ENCODE data around the gene TRPM3.

TRPM3 gene

DNA sequence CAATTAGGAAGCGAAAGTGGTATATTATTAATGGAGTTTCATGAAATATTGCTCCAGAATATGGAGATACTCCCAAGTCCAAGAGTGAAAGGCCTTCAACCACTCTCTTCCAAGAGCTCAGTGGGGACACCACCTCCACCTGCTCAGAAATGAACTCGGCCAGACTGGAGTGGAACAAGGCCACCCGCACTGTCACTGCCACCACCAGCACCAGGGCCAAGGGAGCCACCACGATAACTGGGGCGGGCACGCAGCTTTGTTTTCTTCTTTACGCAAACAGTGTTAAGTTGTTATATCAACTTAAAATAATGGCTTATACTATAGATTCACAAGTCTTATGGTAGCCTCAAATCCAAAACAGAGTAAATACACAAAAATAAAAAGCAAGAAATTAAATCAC lies 204.1 kb downstream of the TRPM3 start:
- DNase-seq (ENCODE audit: low spot score) (no peak), ATAC-seq (ENCODE audit: low read depth) (no peak)
- Histone ChIP-seq H3K27me3 (ENCODE audit: insufficient read depth, poor library complexity, severe bottlenecking) (no peaks in the 10 kb centered on the region), H3K36me3 (ENCODE audit: low read depth) (no peaks in the 10 kb centered on the region), H3K4me1 (ENCODE audit: insufficient read depth, poor library complexity, severe bottlenecking) (no peaks in the 10 kb centered on the region), H3K9me3 (ENCODE audit: severe bottlenecking) (no peaks in the 10 kb centered on the region), H3K4me3 (ENCODE audit: severe bottlenecking) (no peak overlapping the region), H3K27ac (ENCODE audit: poor library complexity, severe bottlenecking) (no peak overlapping the region)
- TF ChIP-seq, protein P1, sequence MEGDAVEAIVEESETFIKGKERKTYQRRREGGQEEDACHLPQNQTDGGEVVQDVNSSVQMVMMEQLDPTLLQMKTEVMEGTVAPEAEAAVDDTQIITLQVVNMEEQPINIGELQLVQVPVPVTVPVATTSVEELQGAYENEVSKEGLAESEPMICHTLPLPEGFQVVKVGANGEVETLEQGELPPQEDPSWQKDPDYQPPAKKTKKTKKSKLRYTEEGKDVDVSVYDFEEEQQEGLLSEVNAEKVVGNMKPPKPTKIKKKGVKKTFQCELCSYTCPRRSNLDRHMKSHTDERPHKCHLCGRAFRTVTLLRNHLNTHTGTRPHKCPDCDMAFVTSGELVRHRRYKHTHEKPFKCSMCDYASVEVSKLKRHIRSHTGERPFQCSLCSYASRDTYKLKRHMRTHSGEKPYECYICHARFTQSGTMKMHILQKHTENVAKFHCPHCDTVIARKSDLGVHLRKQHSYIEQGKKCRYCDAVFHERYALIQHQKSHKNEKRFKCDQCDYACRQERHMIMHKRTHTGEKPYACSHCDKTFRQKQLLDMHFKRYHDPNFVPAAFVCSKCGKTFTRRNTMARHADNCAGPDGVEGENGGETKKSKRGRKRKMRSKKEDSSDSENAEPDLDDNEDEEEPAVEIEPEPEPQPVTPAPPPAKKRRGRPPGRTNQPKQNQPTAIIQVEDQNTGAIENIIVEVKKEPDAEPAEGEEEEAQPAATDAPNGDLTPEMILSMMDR (IDR thresholded peaks at IDR 0.05; ENCODE audit: poor library complexity, severe bottlenecking), result no peak

DNA sequence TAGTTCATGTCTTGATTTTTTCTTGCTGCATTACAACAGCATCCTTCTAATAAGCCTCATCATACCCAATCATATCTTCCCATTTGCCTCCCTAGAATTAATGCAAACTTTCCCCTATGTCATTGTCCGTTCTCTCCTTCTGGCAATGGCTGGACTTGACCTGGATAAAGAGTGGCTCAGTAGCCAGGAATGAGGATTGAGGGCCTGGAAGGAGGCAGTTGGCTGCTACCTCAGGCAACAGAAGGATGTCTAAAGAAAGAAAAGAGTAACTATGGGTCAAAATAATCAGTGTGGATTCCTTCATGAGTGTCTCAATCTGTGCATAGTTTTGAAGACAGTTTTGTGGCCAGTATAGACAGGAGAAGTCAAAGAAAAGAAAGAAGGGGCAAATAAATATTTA lies 209.6 kb downstream of the TRPM3 start:
- ATAC-seq (ENCODE audit: low read depth), result no peak

DNA sequence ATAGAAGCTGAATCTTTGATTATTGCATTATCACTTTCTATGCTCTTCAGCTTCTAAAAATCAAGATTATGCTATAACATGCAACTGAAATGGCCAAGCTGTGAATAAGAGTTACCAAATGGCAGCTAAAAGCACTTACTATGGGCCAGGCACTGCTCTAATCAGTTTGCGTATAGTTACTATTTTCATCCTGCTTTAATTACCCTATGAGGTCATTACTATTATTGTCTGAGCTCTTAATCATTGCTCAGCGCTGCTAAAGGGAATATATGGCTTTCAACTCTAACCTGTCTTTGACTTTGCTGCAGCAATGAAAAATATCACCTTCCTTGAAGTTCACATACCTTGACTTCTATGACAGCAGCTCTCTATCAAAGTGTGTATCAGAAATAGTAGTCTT lies 210.8 kb downstream of the TRPM3 start:
- TF ChIP-seq, protein P1 (IDR thresholded peaks at IDR 0.05; ENCODE audit: poor library complexity, severe bottlenecking), result no peak
- Histone ChIP-seq H3K27ac (ENCODE audit: poor library complexity, severe bottlenecking) (no peak overlapping the region), H3K27me3 (ENCODE audit: insufficient read depth, poor library complexity, severe bottlenecking) (no peaks in the 10 kb centered on the region), H3K4me3 (ENCODE audit: severe bottlenecking) (no peak overlapping the region), H3K9me3 (ENCODE audit: severe bottlenecking) (no peaks in the 10 kb centered on the region), H3K36me3 (ENCODE audit: low read depth) (no peaks in the 10 kb centered on the region), H3K4me1 (ENCODE audit: insufficient read depth, poor library complexity, severe bottlenecking) (no peaks in the 10 kb centered on the region)
- ATAC-seq (ENCODE audit: low read depth) (no peak), DNase-seq (ENCODE audit: low spot score) (no peak)

More for the DNA sequence above, 209.6 kb downstream of the TRPM3 start:
- Histone ChIP-seq H3K9me3 (ENCODE audit: severe bottlenecking) (no peaks in the 10 kb centered on the region), H3K4me1 (ENCODE audit: insufficient read depth, poor library complexity, severe bottlenecking) (no peaks in the 10 kb centered on the region), H3K36me3 (ENCODE audit: low read depth) (no peaks in the 10 kb centered on the region), H3K4me3 (ENCODE audit: severe bottlenecking) (no peak overlapping the region), H3K27ac (ENCODE audit: poor library complexity, severe bottlenecking) (no peak overlapping the region), H3K27me3 (ENCODE audit: insufficient read depth, poor library complexity, severe bottlenecking) (no peaks in the 10 kb centered on the region)
- no peak for DNase-seq (ENCODE audit: low spot score)
- TF ChIP-seq, protein P1 (IDR thresholded peaks at IDR 0.05; ENCODE audit: poor library complexity, severe bottlenecking), result no peak

- H3K27ac ChIP-seq (ENCODE audit: poor library complexity, severe bottlenecking), result peak overlapping the region; percentile 78
- no peaks in the 10 kb centered on the region for H3K9me3 ChIP-seq (ENCODE audit: severe bottlenecking)
- ATAC-seq (ENCODE audit: low read depth), result peak; percentile 97
- TF ChIP-seq, protein P1 (IDR thresholded peaks at IDR 0.05; ENCODE audit: poor library complexity, severe bottlenecking), result no peak
- DNase-seq (ENCODE audit: low spot score), result no peak
- H3K27me3 ChIP-seq (ENCODE audit: insufficient read depth, poor library complexity, severe bottlenecking), result no peaks in the 10 kb centered on the region
- H3K4me1 ChIP-seq (ENCODE audit: insufficient read depth, poor library complexity, severe bottlenecking), result peaks cover 16% of the 10 kb centered on the region
- H3K36me3 ChIP-seq (ENCODE audit: low read depth), result no peaks in the 10 kb centered on the region
- H3K4me3 ChIP-seq (ENCODE audit: severe bottlenecking), result no peak overlapping the region
These were observed 218.7 kb downstream of the TRPM3 start for GRCh38 chr9:70902692-70903131.

GRCh38 chr9:70902171-70902570 lies 219.2 kb downstream of the TRPM3 start:
- Histone ChIP-seq H3K4me3 (ENCODE audit: severe bottlenecking) (no peak overlapping the region), H3K4me1 (ENCODE audit: insufficient read depth, poor library complexity, severe bottlenecking) (peaks cover 16% of the 10 kb centered on the region), H3K36me3 (ENCODE audit: low read depth) (no peaks in the 10 kb centered on the region), H3K27ac (ENCODE audit: poor library complexity, severe bottlenecking) (peak overlapping the region; percentile 78), H3K27me3 (ENCODE audit: insufficient read depth, poor library complexity, severe bottlenecking) (no peaks in the 10 kb centered on the region), H3K9me3 (ENCODE audit: severe bottlenecking) (no peaks in the 10 kb centered on the region)
- DNase-seq (ENCODE audit: low spot score) (no peak), ATAC-seq (ENCODE audit: low read depth) (peak; percentile 43)
- TF ChIP-seq, protein P1 (IDR thresholded peaks at IDR 0.05; ENCODE audit: poor library complexity, severe bottlenecking), result no peak

All from RWPE2 (cell line).